Renal cortical epithelial cell (primary cell): ENCODE measurements around the gene TCAP. TPM values are rescaled to one million over a fixed set of nuclear protein-coding genes. Genes with fewer than 3 reads are reported as not detected.
"Not testable (repeated sequence)": the region's sequence is repeated elsewhere in the genome, so short reads cannot be mapped to it uniquely, and the experiment has no call there.

ENCODE experiments used
- DNase-seq: peaks from one replicate; pipeline ENCODE4 v3.0.0-alpha.2; 2011; ENCODE audit warnings: low read depth
- total RNA-seq: library from RNA; depleted of rRNA; stranded (reverse); fragments of >200 nt; gene quantifications from 2 replicates; pipeline ENCODE4 v1.2.3, GENCODE V29; 2014

Gene TCAP
- total RNA-seq, 1 donor from 2014 or later = 0.25 TPM

DNA sequence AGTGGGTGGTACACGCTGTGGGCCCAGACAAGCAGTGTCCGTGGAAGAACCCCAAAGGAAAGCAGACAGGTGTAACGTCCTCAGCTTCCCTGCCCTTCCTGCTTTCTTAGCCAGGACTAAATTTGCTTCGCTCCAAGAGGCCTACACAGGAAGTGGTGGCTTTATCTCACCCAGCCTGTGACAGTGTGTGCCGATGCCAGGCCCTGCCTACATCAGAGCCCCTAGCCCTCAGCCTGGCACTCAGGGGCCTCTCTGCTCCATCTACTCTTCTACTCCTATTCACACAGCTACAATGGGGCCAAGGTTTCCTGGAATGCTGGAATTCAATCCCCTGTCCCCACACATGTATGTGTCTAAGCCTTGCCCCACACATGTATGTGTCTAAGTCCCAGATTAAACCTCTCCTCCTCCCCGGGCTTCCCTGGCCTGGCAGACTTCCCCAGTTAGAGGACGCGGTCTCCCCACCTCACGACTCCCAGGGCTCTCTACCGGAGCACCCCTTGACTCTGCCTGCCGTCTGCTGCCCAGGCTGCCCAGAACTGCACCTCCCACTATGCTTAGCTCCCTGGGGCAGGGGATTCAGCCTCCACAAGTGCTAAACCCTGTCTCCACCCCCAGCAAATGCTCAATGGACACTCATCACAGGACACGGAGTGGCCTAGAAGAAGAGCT is 14.5 kb downstream of the TCAP start:
- DNase-seq = no peak

GRCh38 chr17:39683295-39683939 is 18.3 kb downstream of the TCAP start:
- DNase-seq = no peak

GRCh38 chr17:39684369-39685192 is 19.4 kb downstream of the TCAP start:
- no peak for DNase-seq

GRCh38 chr17:39687101-39687545 is 22.0 kb downstream of the TCAP start:
- no peak for DNase-seq

GRCh38 chr17:39687546-39688474 is 22.7 kb downstream of the TCAP start, which contains the start of gene PGAP3:
Gene PGAP3, minus strand, starts transcription at chr17:39688057. Its CDS starts 43 bp downstream, at chr17:39688014.
- DNase-seq = peak; percentile 83

- no peak for DNase-seq
Observed at GRCh38 chr17:39688475-39688835, 23.3 kb downstream of the TCAP start.

- peak; percentile 36 for DNase-seq
Observed at GRCh38 chr17:39688945-39689344, 23.8 kb downstream of the TCAP start.

DNA sequence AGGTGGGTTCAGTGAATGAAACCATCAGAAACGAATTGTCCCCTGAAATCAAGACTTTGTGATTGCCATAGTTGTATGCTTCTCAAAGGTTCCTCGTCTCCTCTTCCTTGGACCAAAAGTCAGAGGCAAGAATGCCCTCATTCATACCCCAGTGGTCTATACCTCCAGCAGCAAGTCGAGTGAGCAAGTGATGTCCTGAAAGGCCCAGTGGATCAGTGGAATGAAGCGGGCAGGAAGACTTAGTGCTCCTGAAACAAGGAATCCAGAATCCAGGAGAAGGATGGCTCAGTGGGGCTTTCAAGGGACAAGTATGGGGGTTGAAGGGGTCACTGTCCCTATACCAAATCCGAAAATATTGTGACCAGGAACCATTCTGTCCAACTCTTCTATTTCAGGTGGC is 29.4 kb downstream of the TCAP start:
- DNase-seq = no peak

- no peak for DNase-seq
Observed at GRCh38 chr17:39695089-39695474, 29.9 kb downstream of the TCAP start.

- no peak for DNase-seq
Observed at GRCh38 chr17:39696731-39697130, 31.6 kb downstream of the TCAP start.

DNA sequence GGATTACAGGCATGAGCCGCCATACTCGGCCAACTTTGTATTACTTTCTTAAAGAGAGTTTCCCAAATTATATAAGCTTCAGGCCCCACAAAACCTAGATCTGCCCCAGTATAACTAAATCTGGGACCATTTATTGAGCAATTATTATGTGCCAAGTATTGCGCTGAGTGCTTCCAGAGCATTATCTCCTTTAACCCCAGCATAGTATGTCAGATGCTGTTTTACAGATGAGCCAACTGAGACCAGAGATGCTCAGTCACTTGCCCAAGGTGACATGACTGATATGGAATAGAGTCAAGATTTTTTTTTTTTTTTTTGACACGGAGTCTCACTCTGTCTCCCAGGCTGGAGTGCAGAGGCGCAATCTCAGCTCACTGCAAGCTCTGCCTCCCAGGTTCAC is 32.8 kb downstream of the TCAP start:
- DNase-seq = no peak

DNA sequence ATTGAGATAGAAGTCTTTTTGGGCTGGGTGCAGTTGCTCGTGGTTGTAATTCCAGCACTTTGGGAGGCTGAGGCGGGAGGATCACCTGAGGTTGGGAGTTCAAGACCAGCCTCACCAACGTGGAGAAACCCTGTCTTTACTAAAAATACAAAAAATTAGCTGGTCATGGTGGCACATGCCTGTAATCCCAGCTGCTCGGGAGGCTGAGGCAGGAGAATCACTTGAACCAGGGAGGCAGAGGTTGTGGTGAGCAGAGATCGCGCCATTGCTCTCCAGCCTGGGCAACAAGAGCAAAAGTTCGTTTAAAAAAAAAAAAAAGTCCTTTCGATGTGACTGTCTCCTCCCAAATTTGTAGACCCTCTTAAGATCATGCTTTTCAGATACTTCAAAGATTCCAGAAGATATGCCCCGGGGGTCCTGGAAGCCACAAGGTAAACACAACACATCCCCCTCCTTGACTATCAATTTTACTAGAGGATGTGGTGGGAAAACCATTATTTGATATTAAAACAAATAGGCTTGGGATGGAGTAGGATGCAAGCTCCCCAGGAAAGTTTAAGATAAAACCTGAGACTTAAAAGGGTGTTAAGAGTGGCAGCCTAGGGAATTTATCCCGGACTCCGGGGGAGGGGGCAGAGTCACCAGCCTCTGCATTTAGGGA is 34.1 kb downstream of the TCAP start:
- not testable (repeated sequence) for DNase-seq

DNA sequence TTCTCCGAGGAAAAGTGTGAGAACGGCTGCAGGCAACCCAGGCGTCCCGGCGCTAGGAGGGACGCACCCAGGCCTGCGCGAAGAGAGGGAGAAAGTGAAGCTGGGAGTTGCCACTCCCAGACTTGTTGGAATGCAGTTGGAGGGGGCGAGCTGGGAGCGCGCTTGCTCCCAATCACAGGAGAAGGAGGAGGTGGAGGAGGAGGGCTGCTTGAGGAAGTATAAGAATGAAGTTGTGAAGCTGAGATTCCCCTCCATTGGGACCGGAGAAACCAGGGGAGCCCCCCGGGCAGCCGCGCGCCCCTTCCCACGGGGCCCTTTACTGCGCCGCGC is 34.6 kb downstream of the TCAP start, which contains the start of gene ERBB2:
TSS of gene ERBB2 (plus strand) at position 247 of the 330 bp plus-strand sequence. CDS start 175 bp downstream, outside the sequence.
- DNase-seq = peak; percentile 75

DNA sequence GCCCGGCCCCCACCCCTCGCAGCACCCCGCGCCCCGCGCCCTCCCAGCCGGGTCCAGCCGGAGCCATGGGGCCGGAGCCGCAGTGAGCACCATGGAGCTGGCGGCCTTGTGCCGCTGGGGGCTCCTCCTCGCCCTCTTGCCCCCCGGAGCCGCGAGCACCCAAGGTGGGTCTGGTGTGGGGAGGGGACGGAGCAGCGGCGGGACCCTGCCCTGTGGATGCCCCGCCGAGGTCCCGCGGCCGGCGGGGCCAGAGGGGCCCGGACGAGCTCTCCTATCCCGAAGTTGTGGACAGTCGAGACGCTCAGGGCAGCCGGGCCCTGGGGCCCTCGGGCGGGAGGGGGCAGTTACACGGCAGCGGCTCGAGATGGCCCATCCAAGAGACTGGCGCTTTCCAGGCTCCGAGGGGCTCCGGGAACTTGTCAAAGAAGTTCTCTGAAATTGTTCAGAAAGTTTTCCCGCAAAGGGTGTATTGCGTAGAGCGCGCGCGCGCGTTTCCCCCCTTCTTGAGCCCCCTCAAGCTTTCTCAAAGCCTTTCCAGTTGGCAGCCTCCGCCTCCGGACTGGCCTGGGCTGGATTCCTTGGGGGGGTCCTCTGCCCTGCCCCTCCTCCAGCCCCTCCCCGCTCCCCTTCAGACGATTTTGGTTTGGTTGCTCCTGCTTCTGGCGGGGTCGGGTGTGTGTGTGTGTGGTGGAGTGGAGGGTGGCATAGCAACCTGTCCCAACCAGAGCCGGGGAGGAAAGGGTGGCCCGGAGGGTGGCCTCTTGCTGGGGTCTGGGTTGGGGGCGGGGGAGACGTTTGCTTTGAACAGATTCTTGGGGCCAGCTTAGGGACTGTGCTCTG is 35.2 kb downstream of the TCAP start:
- DNase-seq = no peak

GRCh38 chr17:39701012-39701783 is 36.0 kb downstream of the TCAP start:
- no peak for DNase-seq

DNA sequence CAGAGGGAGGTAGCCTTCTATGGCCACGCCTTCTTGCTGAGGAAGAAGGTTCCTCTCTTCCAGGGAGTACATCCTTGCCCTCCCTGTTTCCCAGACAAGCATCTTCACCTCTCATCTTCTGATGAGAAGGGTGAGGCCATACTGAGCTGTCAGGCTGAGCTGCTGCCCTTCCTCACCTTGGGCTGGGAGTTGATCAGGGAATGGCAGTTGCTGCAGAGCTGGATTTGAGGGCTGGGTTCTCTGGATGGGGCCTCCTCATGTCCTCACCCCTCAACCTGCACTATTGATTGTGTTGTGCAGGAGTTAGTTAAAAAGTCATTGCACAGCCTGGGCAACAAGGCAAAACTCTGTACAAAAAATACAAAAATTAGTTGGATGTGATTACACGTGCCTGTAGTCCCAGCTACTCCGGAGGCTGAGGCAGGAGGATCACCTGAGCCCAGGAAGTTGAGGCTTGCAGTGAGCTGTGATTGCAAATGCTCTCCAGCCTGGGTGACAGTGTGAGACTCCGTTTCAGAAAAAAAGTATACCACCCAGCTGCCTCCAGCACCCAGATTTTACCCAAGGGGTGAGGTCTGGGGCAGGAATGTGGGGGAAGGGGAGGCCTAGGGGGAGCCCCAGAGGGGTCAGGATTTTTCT is 36.8 kb downstream of the TCAP start:
- DNase-seq = no peak

DNA sequence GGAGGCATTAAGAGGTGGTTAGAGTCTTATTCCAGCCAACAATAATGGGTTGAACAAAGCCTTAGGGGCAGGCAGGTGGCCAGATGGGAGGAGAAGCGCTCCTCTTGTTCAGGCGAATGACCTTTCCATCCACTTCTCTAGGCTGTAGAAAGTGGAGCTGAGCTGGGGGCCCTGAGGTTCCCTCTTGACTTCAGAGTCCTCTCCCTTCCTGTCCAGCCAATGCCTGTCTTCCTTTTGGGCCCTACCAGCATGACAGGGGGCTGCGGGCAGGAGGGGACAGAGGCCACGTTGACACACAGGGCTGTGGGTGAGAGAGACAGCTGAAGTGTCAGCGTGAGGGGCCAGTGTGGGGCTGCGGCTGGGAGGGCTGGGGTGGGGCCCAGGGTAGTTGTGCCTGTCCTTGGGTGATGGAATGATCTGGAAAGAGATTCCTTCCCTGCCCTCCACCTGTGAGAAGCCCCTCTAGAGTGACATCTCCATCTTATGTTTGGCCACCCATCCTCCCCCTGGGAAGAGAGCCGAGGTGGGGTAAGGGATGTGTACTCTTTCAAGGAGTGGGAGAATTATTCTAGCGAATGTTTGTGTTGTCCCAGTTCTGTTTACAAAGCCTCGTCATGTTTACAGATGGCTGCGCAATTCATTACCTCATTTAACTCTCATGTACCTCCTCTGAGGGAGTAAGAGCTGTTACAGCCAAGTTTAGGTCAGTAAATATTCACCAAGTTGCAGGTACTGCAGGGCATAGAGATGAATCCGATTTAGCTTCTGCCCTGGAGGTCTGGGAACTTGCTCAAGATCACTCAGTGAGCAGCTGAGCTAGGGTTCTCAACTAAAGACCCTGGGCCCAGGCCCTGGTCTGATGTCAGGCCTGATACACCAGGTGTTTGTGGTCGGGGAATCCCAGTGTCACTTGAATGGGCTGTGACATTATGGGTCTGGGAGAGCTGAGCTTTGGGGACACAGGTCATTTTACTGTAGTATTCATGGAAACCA is 38.0 kb downstream of the TCAP start:
- peak; percentile 50 for DNase-seq

DNA sequence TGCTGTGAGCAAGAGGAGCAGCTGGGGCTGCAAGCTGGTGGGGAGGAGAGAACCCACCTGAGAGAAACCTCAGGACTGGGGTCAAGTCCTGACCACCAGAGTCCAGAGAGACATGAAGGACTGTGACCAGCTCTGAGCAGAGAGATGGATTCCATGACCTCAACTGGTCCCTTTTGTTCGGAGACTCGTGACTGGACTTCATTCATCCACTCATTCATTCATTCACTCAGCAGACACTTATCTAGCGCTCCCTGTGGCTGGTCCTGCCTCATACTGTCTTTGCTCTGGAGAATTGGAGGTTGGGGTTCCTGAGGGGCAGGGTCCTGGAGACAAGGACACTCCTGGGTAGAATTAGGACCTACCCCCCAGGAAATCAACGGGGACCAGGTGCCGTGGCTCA is 38.8 kb downstream of the TCAP start:
- no peak for DNase-seq
